Endothelial cell of umbilical vein (primary cell): ENCODE measurements around the gene SLC12A7.

ENCODE experiments used
- EZH2 ChIP-seq: IDR thresholded peaks from 2 replicates; pipeline ENCODE4 v1.6.1; 2012; ENCODE audit warnings: borderline replicate concordance, low read depth, mild to moderate bottlenecking, moderate library complexity, low read length, inconsistent platforms; ENCODE audit not compliant: severe bottlenecking
- MYC ChIP-seq: IDR thresholded peaks from one replicate; pipeline ENCODE4 v1.6.1; 2011; ENCODE audit warnings: mild to moderate bottlenecking, low read depth, low read length
- POLR2A ChIP-seq: IDR thresholded peaks from 2 replicates; pipeline ENCODE4 v1.6.1; 2012; ENCODE audit warnings: low read depth, mild to moderate bottlenecking, control low read depth, low read length
- POLR2AphosphoS5 ChIP-seq: IDR thresholded peaks from 2 replicates; pipeline ENCODE4 v1.6.1; 2012; ENCODE audit warnings: low read depth, mild to moderate bottlenecking, control low read depth, low read length, moderate library complexity; ENCODE audit not compliant: insufficient read depth
- TF ChIP-seq, protein P1 (sequence below), 2 donors: IDR thresholded peaks; 1 replicate in 1 of 2; 2 replicates in 1 of 2; pipeline ENCODE4 v1.5.1; 2011; ENCODE audit warnings: low read length in 2 of 2, mild to moderate bottlenecking in 2 of 2, moderate library complexity in 2 of 2, control low read depth in 1 of 2, inconsistent platforms in 1 of 2, low read depth in 1 of 2; ENCODE audit not compliant: insufficient read depth in 1 of 2; ENCODE audit errors: extremely low read depth in 1 of 2

GRCh38 chr5:1089621-1090040 is 22.2 kb downstream of the SLC12A7 start:
- TF ChIP-seq, protein P1, sequence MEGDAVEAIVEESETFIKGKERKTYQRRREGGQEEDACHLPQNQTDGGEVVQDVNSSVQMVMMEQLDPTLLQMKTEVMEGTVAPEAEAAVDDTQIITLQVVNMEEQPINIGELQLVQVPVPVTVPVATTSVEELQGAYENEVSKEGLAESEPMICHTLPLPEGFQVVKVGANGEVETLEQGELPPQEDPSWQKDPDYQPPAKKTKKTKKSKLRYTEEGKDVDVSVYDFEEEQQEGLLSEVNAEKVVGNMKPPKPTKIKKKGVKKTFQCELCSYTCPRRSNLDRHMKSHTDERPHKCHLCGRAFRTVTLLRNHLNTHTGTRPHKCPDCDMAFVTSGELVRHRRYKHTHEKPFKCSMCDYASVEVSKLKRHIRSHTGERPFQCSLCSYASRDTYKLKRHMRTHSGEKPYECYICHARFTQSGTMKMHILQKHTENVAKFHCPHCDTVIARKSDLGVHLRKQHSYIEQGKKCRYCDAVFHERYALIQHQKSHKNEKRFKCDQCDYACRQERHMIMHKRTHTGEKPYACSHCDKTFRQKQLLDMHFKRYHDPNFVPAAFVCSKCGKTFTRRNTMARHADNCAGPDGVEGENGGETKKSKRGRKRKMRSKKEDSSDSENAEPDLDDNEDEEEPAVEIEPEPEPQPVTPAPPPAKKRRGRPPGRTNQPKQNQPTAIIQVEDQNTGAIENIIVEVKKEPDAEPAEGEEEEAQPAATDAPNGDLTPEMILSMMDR (IDR thresholded peaks at IDR 0.05; ENCODE audit: extremely low read depth in 1 of 2, insufficient read depth in 1 of 2, low read depth in 1 of 2, low read length in 2 of 2), result no peak
- TF ChIP-seq POLR2A (no peak), MYC (no peak), EZH2 (no peak), POLR2AphosphoS5 (no peak)
